Mammary epithelial cell (primary cell): ENCODE results near the gene IFNB1.

Experiments used
- EZH2 ChIP-seq: IDR thresholded peaks from 2 replicates; pipeline ENCODE4 v1.6.1; 2012; ENCODE audit warnings: low read length, inconsistent platforms, borderline replicate concordance
- TF ChIP-seq, protein P1 (sequence below), 2 donors: IDR thresholded peaks in 1 of 2; conservative IDR thresholded peaks in 1 of 2; 2 replicates each; pipeline ENCODE4 v1.5.1; 2011 to 2012; ENCODE audit warnings: inconsistent platforms in 2 of 2, low read length in 2 of 2, mild to moderate bottlenecking in 2 of 2, control low read depth in 1 of 2, low read depth in 1 of 2; ENCODE audit not compliant: insufficient read depth in 1 of 2; ENCODE audit errors: extremely low read depth in 1 of 2

DNA sequence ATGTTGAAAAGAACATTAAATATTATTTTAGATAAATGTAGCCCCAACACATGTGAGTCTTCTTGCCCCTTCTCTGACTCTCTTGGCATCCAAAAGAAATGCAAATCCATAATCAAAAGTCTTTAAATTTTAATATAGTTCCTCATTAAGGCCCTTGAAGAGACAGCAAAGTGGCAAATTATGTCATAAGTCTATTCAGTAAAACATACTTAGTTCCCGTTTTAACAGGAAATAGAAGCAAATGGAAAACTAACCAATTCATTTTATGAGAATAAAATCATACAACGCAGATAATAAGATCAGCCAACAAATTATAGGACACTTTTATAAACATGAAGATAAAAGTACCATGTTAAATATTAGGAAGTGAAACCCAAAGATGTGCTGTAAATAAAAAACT, 20.1 kb upstream of the IFNB1 start:
- TF ChIP-seq, protein P1, sequence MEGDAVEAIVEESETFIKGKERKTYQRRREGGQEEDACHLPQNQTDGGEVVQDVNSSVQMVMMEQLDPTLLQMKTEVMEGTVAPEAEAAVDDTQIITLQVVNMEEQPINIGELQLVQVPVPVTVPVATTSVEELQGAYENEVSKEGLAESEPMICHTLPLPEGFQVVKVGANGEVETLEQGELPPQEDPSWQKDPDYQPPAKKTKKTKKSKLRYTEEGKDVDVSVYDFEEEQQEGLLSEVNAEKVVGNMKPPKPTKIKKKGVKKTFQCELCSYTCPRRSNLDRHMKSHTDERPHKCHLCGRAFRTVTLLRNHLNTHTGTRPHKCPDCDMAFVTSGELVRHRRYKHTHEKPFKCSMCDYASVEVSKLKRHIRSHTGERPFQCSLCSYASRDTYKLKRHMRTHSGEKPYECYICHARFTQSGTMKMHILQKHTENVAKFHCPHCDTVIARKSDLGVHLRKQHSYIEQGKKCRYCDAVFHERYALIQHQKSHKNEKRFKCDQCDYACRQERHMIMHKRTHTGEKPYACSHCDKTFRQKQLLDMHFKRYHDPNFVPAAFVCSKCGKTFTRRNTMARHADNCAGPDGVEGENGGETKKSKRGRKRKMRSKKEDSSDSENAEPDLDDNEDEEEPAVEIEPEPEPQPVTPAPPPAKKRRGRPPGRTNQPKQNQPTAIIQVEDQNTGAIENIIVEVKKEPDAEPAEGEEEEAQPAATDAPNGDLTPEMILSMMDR (conservative IDR thresholded peaks at IDR 0.05 in 1 of 2, IDR thresholded peaks at IDR 0.05 in 1 of 2; ENCODE audit: extremely low read depth in 1 of 2, insufficient read depth in 1 of 2, low read depth in 1 of 2, low read length in 2 of 2): no peak
- TF ChIP-seq EZH2: no peak
